Hepatocyte (in vitro differentiated cells): ENCODE data around the gene MRPL24. TPM values are rescaled to one million over a fixed set of nuclear protein-coding genes. Genes with fewer than 3 reads are reported as not detected.

Experiments
- DNase-seq: peaks from one replicate; pipeline ENCODE4 v3.0.0-alpha.2; 2016; ENCODE audit warnings: low spot score
- H2AFZ ChIP-seq: fragments of 200-600 bp; sonication (generic); 2 replicates; pipeline ENCODE4 v1.6.0; 2016; ENCODE audit warnings: antibody characterized with exemption, mild to moderate bottlenecking
- H3K27ac ChIP-seq: fragments of 200-600 bp; sonication (generic); 2 replicates; pipeline ENCODE4 v1.5.1; 2016; ENCODE audit warnings: mild to moderate bottlenecking
- H3K27me3 ChIP-seq: fragments of 200-600 bp; sonication (generic); 2 replicates; pipeline ENCODE4 v1.6.1; 2016
- H3K36me3 ChIP-seq: fragments of 200-600 bp; sonication (generic); replicated peaks from 2 replicates; pipeline ENCODE4 v1.5.1; 2016; ENCODE audit warnings: low read depth; ENCODE audit not compliant: insufficient read depth
- H3K4me1 ChIP-seq: fragments of 200-600 bp; sonication (generic); 2 replicates; pipeline ENCODE4 v1.5.1; 2016; ENCODE audit warnings: mild to moderate bottlenecking, moderate library complexity; ENCODE audit not compliant: insufficient read depth
- H3K4me2 ChIP-seq: fragments of 200-600 bp; sonication (generic); 2 replicates; pipeline ENCODE4 v1.6.0; 2016
- H3K4me3 ChIP-seq: fragments of 200-600 bp; sonication (generic); 2 replicates; pipeline ENCODE4 v1.5.1; 2016; ENCODE audit warnings: mild to moderate bottlenecking
- H3K79me2 ChIP-seq: fragments of 200-600 bp; sonication (generic); 2 replicates; pipeline ENCODE4 v1.6.0; 2017; ENCODE audit warnings: mild to moderate bottlenecking
- H3K9me2 ChIP-seq: fragments of 200-600 bp; sonication (generic); replicated peaks from 2 replicates; pipeline ENCODE4 v1.6.0; 2017; ENCODE audit warnings: mild to moderate bottlenecking; ENCODE audit not compliant: insufficient read depth
- H3K9me3 ChIP-seq: fragments of 200-600 bp; sonication (generic); 2 replicates; pipeline ENCODE4 v1.5.1; 2016; ENCODE audit warnings: low read depth, mild to moderate bottlenecking
- H4K20me1 ChIP-seq: fragments of 200-600 bp; sonication (generic); 2 replicates; pipeline ENCODE4 v1.6.0; 2016; ENCODE audit warnings: mild to moderate bottlenecking; ENCODE audit not compliant: insufficient read depth, poor library complexity, severe bottlenecking
- EZH2 ChIP-seq: fragments of 200-600 bp; sonication (generic); IDR thresholded peaks from 2 replicates; pipeline ENCODE4 v1.6.1; 2016; ENCODE audit warnings: antibody characterized with exemption, mild to moderate bottlenecking, borderline replicate concordance
- EZH2phosphoT487 ChIP-seq: fragments of 200-600 bp; sonication (generic); IDR thresholded peaks from one replicate; pipeline ENCODE4 v1.6.1; 2018; ENCODE audit warnings: antibody characterized with exemption, mild to moderate bottlenecking, low read depth, moderate library complexity; ENCODE audit not compliant: unreplicated experiment, severe bottlenecking
- WGBS: methylation state at CpG from one replicate; pipeline ENCODE4 v1.1.6; 2016; ENCODE audit warnings: low lambda C conversion rate; ENCODE audit errors: missing lambda C conversion rate; 5-methylcytosine and 5-hydroxymethylcytosine counted together
- polyA plus RNA-seq: library from polyadenylated mRNA; unstranded; fragments of >200 nt; fragmentation: Nextera tagmentation; extraction: Ambion mirVana; gene quantifications from 2 replicates; pipeline ENCODE4 v1.2.1, GENCODE V29; 2016
- total RNA-seq: library from RNA; depleted of rRNA; stranded (reverse); fragments of >200 nt; gene quantifications from 2 replicates; pipeline ENCODE4 v1.2.3, GENCODE V29; 2014
- TF ChIP-seq, protein P1 (sequence below): fragments of 200-600 bp; sonication (generic); IDR thresholded peaks from 2 replicates; pipeline ENCODE4 v1.5.1; 2016; ENCODE audit warnings: antibody characterized with exemption, mild to moderate bottlenecking; ENCODE audit not compliant: poor library complexity

Gene MRPL24
- total and polyA plus RNA-seq, 2 experiments from 2014 or later, result 40.4 to 64.1 TPM

DNA sequence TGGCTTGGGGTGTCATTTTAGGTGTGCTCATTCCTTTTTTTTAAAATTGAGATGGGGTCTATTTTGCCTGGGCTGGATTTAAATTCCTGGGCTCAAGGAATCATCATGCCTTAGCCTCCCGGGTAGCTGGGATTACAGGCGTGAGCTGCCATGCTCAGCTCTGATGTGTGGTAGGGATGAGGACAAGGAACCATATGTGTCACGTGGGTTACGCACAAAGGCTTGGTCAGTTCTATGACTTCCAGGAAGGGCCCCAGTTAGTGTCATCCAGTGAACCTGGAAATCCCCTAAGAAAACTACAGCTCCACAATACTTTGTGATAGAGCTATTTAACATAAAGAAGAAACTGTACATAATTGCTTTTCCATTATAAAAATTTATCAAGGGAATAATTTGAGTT lies 19.4 kb downstream of the MRPL24 start:
- 88% methylated on average over 4 of the region's 4 CpGs for WGBS
- no peak overlapping the region for H3K4me3 ChIP-seq
- H3K79me2 ChIP-seq, result peaks cover 33% of the 10 kb centered on the region
- H3K27ac ChIP-seq, result no peak overlapping the region
- no peaks in the 10 kb centered on the region for H3K9me2 ChIP-seq
- H2AFZ ChIP-seq, result no peak overlapping the region
- no peaks in the 10 kb centered on the region for H3K36me3 ChIP-seq
- no peak overlapping the region for H3K4me2 ChIP-seq
- peaks cover 14% of the 10 kb centered on the region for H3K4me1 ChIP-seq
- TF ChIP-seq, protein P1, sequence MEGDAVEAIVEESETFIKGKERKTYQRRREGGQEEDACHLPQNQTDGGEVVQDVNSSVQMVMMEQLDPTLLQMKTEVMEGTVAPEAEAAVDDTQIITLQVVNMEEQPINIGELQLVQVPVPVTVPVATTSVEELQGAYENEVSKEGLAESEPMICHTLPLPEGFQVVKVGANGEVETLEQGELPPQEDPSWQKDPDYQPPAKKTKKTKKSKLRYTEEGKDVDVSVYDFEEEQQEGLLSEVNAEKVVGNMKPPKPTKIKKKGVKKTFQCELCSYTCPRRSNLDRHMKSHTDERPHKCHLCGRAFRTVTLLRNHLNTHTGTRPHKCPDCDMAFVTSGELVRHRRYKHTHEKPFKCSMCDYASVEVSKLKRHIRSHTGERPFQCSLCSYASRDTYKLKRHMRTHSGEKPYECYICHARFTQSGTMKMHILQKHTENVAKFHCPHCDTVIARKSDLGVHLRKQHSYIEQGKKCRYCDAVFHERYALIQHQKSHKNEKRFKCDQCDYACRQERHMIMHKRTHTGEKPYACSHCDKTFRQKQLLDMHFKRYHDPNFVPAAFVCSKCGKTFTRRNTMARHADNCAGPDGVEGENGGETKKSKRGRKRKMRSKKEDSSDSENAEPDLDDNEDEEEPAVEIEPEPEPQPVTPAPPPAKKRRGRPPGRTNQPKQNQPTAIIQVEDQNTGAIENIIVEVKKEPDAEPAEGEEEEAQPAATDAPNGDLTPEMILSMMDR, result no peak
- TF ChIP-seq EZH2, result no peak
- TF ChIP-seq EZH2phosphoT487, result no peak
- H3K9me3 ChIP-seq, result no peaks in the 10 kb centered on the region
- DNase-seq, result no peak
- peaks cover 23% of the 10 kb centered on the region for H4K20me1 ChIP-seq
- H3K27me3 ChIP-seq, result no peaks in the 10 kb centered on the region

DNA sequence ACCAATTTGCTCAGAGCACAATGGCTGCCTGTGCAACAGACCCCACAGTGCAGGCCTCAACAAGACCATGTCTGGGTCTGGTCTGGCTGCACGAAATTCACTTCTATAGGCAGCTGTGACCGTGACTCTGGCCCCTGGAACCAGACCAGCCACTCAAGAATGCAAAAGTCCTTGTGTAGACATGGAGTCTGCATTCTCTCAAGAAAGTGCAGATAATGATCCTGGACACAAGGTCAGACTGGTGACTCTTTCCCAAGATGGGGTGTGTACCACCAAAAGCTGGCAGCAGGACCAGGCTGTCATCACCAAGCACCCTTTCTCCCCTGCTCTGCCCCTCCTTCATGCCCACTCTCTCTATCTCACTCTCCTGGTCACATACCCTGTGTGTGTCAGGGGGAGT lies 19.8 kb downstream of the MRPL24 start:
- TF ChIP-seq EZH2phosphoT487 (no peak), EZH2 (no peak)
- TF ChIP-seq, protein P1, result no peak
- Histone ChIP-seq H3K9me2 (no peaks in the 10 kb centered on the region), H3K4me3 (no peak overlapping the region), H3K27ac (no peak overlapping the region), H4K20me1 (peaks cover 19% of the 10 kb centered on the region), H2AFZ (no peak overlapping the region), H3K27me3 (no peaks in the 10 kb centered on the region), H3K36me3 (no peaks in the 10 kb centered on the region), H3K9me3 (no peaks in the 10 kb centered on the region), H3K79me2 (peaks cover 29% of the 10 kb centered on the region), H3K4me1 (peaks cover 10% of the 10 kb centered on the region), H3K4me2 (no peak overlapping the region)
- 57% methylated on average over 2 of the region's 2 CpGs for WGBS
- no peak for DNase-seq

DNA sequence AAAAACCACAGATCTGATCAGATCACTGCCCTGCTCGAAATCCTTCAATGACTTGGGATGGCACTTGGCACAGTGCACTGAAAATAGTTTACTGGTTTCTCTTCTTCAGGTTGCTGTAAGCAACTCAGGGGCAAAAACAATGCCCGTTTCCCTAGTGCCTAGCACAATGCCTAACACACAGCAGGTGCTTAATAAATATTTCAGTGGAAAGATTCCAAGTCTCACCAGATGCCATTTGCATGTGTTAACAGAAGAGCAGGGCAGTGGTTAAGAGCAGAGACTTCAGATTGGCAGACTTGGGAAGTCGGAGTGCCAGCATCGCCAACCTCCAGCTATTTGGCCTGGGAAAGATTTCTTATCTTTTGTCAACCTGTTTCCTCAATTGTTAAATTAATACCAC lies 23.5 kb downstream of the MRPL24 start:
- H3K27me3 ChIP-seq, result no peaks in the 10 kb centered on the region
- no peak for DNase-seq
- no peaks in the 10 kb centered on the region for H3K9me3 ChIP-seq
- H4K20me1 ChIP-seq, result no peaks in the 10 kb centered on the region
- no peak overlapping the region for H3K4me2 ChIP-seq
- no peak overlapping the region for H3K4me3 ChIP-seq
- H2AFZ ChIP-seq, result no peak overlapping the region
- no peak for TF ChIP-seq EZH2
- TF ChIP-seq, protein P1, result no peak
- no peak for TF ChIP-seq EZH2phosphoT487
- peaks cover 3% of the 10 kb centered on the region for H3K4me1 ChIP-seq
- H3K79me2 ChIP-seq, result no peaks in the 10 kb centered on the region
- no peak overlapping the region for H3K27ac ChIP-seq
- no peaks in the 10 kb centered on the region for H3K36me3 ChIP-seq
- WGBS, result 94% methylated on average over 4 of the region's 4 CpGs
- no peaks in the 10 kb centered on the region for H3K9me2 ChIP-seq

DNA sequence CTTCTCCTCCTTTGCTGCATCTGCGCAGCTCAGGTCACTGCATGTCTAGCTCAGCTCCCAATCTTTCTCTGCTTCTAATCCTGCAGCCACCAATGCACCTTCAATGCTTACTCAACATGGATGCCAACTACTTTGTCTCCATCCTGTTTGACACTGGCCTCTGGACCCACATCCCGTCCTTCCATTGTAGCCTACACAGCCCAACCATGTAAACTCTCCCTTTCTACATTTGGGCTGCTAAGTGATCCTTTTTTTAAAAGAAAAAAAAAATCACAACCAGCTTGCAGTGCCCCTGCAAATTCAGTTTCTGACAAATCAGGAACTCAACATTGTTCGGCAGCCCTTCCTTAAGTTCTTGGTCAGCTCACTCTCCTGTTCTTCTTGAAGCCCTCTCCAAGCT lies 26.1 kb downstream of the MRPL24 start:
- Histone ChIP-seq H4K20me1 (no peaks in the 10 kb centered on the region), H3K27ac (no peak overlapping the region), H3K27me3 (no peaks in the 10 kb centered on the region), H2AFZ (no peak overlapping the region), H3K4me1 (peaks cover 27% of the 10 kb centered on the region), H3K9me3 (no peaks in the 10 kb centered on the region), H3K4me3 (no peak overlapping the region), H3K36me3 (no peaks in the 10 kb centered on the region), H3K79me2 (no peaks in the 10 kb centered on the region), H3K9me2 (no peaks in the 10 kb centered on the region), H3K4me2 (no peak overlapping the region)
- WGBS, result 92% methylated on average over 3 of the region's 3 CpGs
- TF ChIP-seq, protein P1, result no peak
- TF ChIP-seq EZH2 (no peak), EZH2phosphoT487 (no peak)
- no peak for DNase-seq
